Activated CD8-positive, alpha-beta memory T cell treated with anti-CD3 and anti-CD28 coated beads for 24 hours (primary cell): Measurements from ENCODE around the gene UHRF1.
A peak's percentile ranks its signal among the peaks of the same experiment; 100 is the strongest.

ENCODE experiments used
- DNase-seq: peaks from one replicate; pipeline ENCODE4 v3.0.0-alpha.2; 2020

Gene UHRF1

GRCh38 chr19:4991996-4992698 lies 82.8 kb downstream of the UHRF1 start:
- no peak for DNase-seq

GRCh38 chr19:4993683-4994082 lies 84.4 kb downstream of the UHRF1 start:
- DNase-seq = no peak

GRCh38 chr19:4996701-4997100 lies 87.4 kb downstream of the UHRF1 start:
- DNase-seq = no peak

- DNase-seq = no peak
These were observed 88.0 kb downstream of the UHRF1 start for GRCh38 chr19:4997297-4997696.

GRCh38 chr19:5000120-5000611 lies 90.9 kb downstream of the UHRF1 start:
- no peak for DNase-seq

- peak; percentile 68 for DNase-seq
These were observed 92.3 kb downstream of the UHRF1 start for GRCh38 chr19:5001615-5002014.

GRCh38 chr19:5002143-5002542 lies 92.8 kb downstream of the UHRF1 start:
- no peak for DNase-seq

- DNase-seq = no peak
These were observed 94.5 kb downstream of the UHRF1 start for GRCh38 chr19:5003781-5004180.

- DNase-seq = no peak
These were observed 95.8 kb downstream of the UHRF1 start for GRCh38 chr19:5005096-5005495.

- DNase-seq = no peak
These were observed 96.9 kb downstream of the UHRF1 start for GRCh38 chr19:5006201-5006600.

GRCh38 chr19:5006821-5007220 lies 97.5 kb downstream of the UHRF1 start:
- DNase-seq = no peak
